HepG2 (cell line): ENCODE measurements around the gene LRRC34. TPM values are rescaled to one million over a fixed set of nuclear protein-coding genes. Genes with fewer than 3 reads are reported as not detected.

Experiments
- ARHGAP35 ChIP-seq: sonication (generic); formaldehyde crosslinking; IDR thresholded peaks from 2 replicates; pipeline ENCODE4 v1.9.0; 2022; ENCODE audit warnings: mild to moderate bottlenecking, inconsistent platforms, moderate library complexity, missing genetic modification reagents, borderline replicate concordance
- CAMTA2 ChIP-seq: sonication (generic); formaldehyde crosslinking; IDR thresholded peaks from 2 replicates; pipeline ENCODE4 v1.4.0; 2020; ENCODE audit warnings: mild to moderate bottlenecking, missing genetic modification reagents, borderline replicate concordance
- CCDC6 ChIP-seq: sonication (generic); formaldehyde crosslinking; IDR thresholded peaks from 2 replicates; pipeline ENCODE4 v1.8.1; 2022; ENCODE audit warnings: mild to moderate bottlenecking, missing genetic modification reagents, moderate library complexity
- CENPT ChIP-seq: sonication (generic); formaldehyde crosslinking; IDR thresholded peaks from 2 replicates; pipeline ENCODE4 v1.8.0; 2022; ENCODE audit warnings: low read depth, mild to moderate bottlenecking, moderate library complexity, missing genetic modification reagents
- FOXK1 ChIP-seq: sonication (generic); formaldehyde crosslinking; IDR thresholded peaks from 2 replicates; pipeline ENCODE4 v1.4.0; 2020; ENCODE audit warnings: low read depth, missing genetic modification reagents, borderline replicate concordance
- GFI1 ChIP-seq: sonication (generic); formaldehyde crosslinking; IDR thresholded peaks from 2 replicates; pipeline ENCODE4 v1.5.0; 2020; ENCODE audit warnings: missing genetic modification reagents, mild to moderate bottlenecking, borderline replicate concordance
- HDAC2 ChIP-seq: sonication (generic); formaldehyde crosslinking; IDR thresholded peaks from 2 replicates; pipeline ENCODE4 v1.4.0; 2020; ENCODE audit warnings: missing genetic modification reagents
- NFRKB ChIP-seq: fragments of 450-650 bp; IDR thresholded peaks from 2 replicates; pipeline ENCODE4 v1.6.1; 2017
- PHF21A ChIP-seq: sonication (generic); formaldehyde crosslinking; IDR thresholded peaks from 2 replicates; pipeline ENCODE4 v1.5.0; 2020; ENCODE audit warnings: mild to moderate bottlenecking, missing genetic modification reagents
- SPEN ChIP-seq: sonication (generic); formaldehyde crosslinking; IDR thresholded peaks from 2 replicates; pipeline ENCODE4 v1.5.1; 2020; ENCODE audit warnings: low read depth, mild to moderate bottlenecking, missing genetic modification reagents
- TARDBP ChIP-seq: sonication (generic); formaldehyde crosslinking; IDR thresholded peaks from 2 replicates; pipeline ENCODE4 v1.8.0; 2022; ENCODE audit warnings: mild to moderate bottlenecking, missing genetic modification reagents
- TBL1XR1 ChIP-seq: fragments of 150-350 bp; IDR thresholded peaks from 2 replicates; pipeline ENCODE4 v1.6.1; 2014; ENCODE audit warnings: borderline replicate concordance, low read length; ENCODE audit not compliant: partially characterized antibody
- XRCC5 ChIP-seq: fragments of 200-400 bp; formaldehyde crosslinking; optimal IDR thresholded peaks from 2 replicates; pipeline ENCODE3; 2017; ENCODE audit warnings: mild to moderate bottlenecking, low read length
- ZFAT ChIP-seq: sonication (generic); formaldehyde crosslinking; conservative IDR thresholded peaks from 2 replicates; pipeline ENCODE4 v1.8.1; 2023; ENCODE audit warnings: missing genetic modification reagents, inconsistent platforms
- ZNF24 ChIP-seq: fragments of 450-650 bp; IDR thresholded peaks from 2 replicates; pipeline ENCODE4 v1.6.1; 2017; ENCODE audit warnings: antibody characterized with exemption, mild to moderate bottlenecking
- ZNF317 ChIP-seq: sonication (generic); formaldehyde crosslinking; IDR thresholded peaks from 2 replicates; pipeline ENCODE4 v1.5.0; 2020; ENCODE audit warnings: mild to moderate bottlenecking, missing genetic modification reagents
- ZNF446 ChIP-seq: sonication (generic); formaldehyde crosslinking; IDR thresholded peaks from 2 replicates; pipeline ENCODE4 v1.5.0; 2020; ENCODE audit warnings: mild to moderate bottlenecking, missing genetic modification reagents
- ZNF451 ChIP-seq: sonication (generic); formaldehyde crosslinking; IDR thresholded peaks from 2 replicates; pipeline ENCODE4 v1.5.0; 2020; ENCODE audit warnings: mild to moderate bottlenecking, missing genetic modification reagents
- ZNF839 ChIP-seq: sonication (generic); formaldehyde crosslinking; IDR thresholded peaks from 2 replicates; pipeline ENCODE4 v1.4.0; 2020; ENCODE audit warnings: missing genetic modification reagents, mild to moderate bottlenecking, borderline replicate concordance
- polyA plus RNA-seq, 8 experiments: library from polyadenylated mRNA; depleted of rRNA in 3 of 8; stranded (reverse) in 7 of 8; unstranded in 1 of 8; fragments of >200 nt; fragmentation: Illumina TruSeq in 4 of 8; extraction: Trizol in 4 of 8; gene quantifications; 2 replicates each; pipeline versions ENCODE4 v1.2.1 to v1.2.3, GENCODE V29; 2011 to 2016; ENCODE audit warnings: low read depth in 4 of 8, missing spikeins in 1 of 8, mixed read lengths in 1 of 8; ENCODE audit not compliant: insufficient read depth in 1 of 8
- total RNA-seq, 5 experiments: library from RNA; depleted of rRNA; stranded (reverse); fragments of >200 nt; fragmentation: Illumina TruSeq; extraction: Trizol; gene quantifications; 2 replicates each; pipeline ENCODE4 v1.2.3, GENCODE V29; 2016; ENCODE audit warnings: low read depth in 1 of 5
- TF ChIP-seq, protein P1 (sequence below): sonication (generic); formaldehyde crosslinking; IDR thresholded peaks from 2 replicates; pipeline ENCODE4 v1.4.0; 2020; ENCODE audit warnings: missing genetic modification reagents, borderline replicate concordance
- TF ChIP-seq, protein P2 (sequence below): sonication (generic); formaldehyde crosslinking; IDR thresholded peaks from 2 replicates; pipeline ENCODE4 v1.9.0; 2021; ENCODE audit warnings: missing genetic modification reagents, borderline replicate concordance
- TF ChIP-seq, protein P3 (sequence below): sonication (generic); formaldehyde crosslinking; IDR thresholded peaks from 2 replicates; pipeline ENCODE4 v1.4.0; 2020; ENCODE audit warnings: missing genetic modification reagents
- TF ChIP-seq, protein P4 (sequence below): IDR thresholded peaks from 2 replicates; pipeline ENCODE4 v1.6.1; 2018; ENCODE audit warnings: missing genetic modification reagents

LRRC34 gene
- total and polyA plus RNA-seq, 2 of the 13 experiments (the other 11 are each of a cell fraction or from before 2014, with no cell fraction given), result not detected

DNA sequence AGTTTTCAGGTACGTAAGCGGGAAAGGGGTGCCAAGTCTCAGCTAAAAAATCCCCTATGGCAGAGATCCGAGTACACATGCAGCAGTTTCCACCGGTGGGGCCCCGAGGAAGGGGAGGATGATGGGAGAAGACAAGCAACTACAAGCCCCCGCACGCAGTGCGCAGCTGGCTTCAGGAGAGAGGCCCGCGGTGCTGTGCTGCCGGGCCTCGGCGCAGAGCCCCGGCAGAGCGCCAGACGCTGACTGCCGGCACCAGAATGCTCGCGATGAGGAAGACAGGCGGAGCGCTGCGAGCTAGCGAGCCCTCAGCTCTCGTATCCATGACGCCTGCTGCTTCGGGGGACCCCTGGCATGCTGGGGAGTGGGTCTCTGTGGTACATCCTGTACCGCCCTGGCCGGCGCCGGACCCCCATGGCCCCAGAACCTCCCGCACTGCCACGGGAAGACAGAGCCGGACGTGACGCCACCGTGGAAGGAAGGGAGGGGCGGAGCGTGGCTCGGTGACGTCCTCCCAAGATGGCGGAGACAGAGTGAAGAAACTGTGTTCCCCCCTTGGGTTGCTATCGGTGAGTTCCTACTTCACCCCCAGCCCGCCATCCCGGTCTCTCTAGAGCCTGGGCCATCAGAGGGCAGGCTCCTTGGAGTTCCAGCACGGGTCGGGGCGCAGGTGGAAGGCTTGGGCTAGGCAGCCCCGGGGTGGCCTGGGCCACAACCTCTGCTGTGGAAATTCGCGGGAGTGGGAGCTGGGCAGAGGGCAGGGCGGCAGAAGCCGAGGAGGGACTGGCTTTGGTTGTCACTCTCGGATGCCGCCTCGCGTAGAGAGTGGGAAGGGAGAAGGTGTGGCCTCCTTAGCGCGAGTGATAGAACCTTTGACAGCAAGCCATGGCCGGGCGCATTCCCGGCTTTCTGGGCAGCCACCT is 39.5 kb downstream of the LRRC34 start, which contains the start of gene MYNN (continued):
- TF ChIP-seq PHF21A (CRISPR knock-in tag), result no peak
- TF ChIP-seq CAMTA2 (CRISPR knock-in tag), result peak; percentile 89
- peak; percentile 56; the same call in 1 of the 2 replicates for TF ChIP-seq GFI1
- peak; percentile 65; the same call in 1 of the 2 replicates for TF ChIP-seq CCDC6 (CRISPR knock-in tag)
- peak; percentile 25 for TF ChIP-seq TBL1XR1
- TF ChIP-seq ZFAT, result 0 out of 2 replicates have a peak, but pooled peaks have one; percentile 74
- TF ChIP-seq TARDBP, result peak; percentile 14; the same call in 1 of the 2 replicates
- TF ChIP-seq, protein P1, sequence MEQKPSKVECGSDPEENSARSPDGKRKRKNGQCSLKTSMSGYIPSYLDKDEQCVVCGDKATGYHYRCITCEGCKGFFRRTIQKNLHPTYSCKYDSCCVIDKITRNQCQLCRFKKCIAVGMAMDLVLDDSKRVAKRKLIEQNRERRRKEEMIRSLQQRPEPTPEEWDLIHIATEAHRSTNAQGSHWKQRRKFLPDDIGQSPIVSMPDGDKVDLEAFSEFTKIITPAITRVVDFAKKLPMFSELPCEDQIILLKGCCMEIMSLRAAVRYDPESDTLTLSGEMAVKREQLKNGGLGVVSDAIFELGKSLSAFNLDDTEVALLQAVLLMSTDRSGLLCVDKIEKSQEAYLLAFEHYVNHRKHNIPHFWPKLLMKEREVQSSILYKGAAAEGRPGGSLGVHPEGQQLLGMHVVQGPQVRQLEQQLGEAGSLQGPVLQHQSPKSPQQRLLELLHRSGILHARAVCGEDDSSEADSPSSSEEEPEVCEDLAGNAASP, result peak; percentile 45
- TF ChIP-seq NFRKB, result no peak
- 0 out of 2 replicates have a peak, but pooled peaks have one; percentile 39 for TF ChIP-seq ZNF839 (CRISPR knock-in tag)
- peak; percentile 56 for TF ChIP-seq XRCC5
- no peak for TF ChIP-seq ZNF24
- TF ChIP-seq SPEN (CRISPR knock-in tag), result peak; percentile 78
- TF ChIP-seq, protein P2, sequence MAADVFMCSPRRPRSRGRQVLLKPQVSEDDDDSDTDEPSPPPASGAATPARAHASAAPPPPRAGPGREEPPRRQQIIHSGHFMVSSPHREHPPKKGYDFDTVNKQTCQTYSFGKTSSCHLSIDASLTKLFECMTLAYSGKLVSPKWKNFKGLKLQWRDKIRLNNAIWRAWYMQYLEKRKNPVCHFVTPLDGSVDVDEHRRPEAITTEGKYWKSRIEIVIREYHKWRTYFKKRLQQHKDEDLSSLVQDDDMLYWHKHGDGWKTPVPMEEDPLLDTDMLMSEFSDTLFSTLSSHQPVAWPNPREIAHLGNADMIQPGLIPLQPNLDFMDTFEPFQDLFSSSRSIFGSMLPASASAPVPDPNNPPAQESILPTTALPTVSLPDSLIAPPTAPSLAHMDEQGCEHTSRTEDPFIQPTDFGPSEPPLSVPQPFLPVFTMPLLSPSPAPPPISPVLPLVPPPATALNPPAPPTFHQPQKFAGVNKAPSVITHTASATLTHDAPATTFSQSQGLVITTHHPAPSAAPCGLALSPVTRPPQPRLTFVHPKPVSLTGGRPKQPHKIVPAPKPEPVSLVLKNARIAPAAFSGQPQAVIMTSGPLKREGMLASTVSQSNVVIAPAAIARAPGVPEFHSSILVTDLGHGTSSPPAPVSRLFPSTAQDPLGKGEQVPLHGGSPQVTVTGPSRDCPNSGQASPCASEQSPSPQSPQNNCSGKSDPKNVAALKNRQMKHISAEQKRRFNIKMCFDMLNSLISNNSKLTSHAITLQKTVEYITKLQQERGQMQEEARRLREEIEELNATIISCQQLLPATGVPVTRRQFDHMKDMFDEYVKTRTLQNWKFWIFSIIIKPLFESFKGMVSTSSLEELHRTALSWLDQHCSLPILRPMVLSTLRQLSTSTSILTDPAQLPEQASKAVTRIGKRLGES (CRISPR knock-in tag), result peak; percentile 73; the same call in 1 of the 2 replicates
- no peak; the same call in 1 of the 2 replicates for TF ChIP-seq ZNF451 (CRISPR knock-in tag)
- TF ChIP-seq, protein P3, sequence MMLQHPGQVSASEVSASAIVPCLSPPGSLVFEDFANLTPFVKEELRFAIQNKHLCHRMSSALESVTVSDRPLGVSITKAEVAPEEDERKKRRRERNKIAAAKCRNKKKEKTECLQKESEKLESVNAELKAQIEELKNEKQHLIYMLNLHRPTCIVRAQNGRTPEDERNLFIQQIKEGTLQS (CRISPR knock-in tag), result no peak; the same call in 1 of the 2 replicates
- peak; percentile 81; the same call in 1 of the 2 replicates for TF ChIP-seq ARHGAP35 (CRISPR knock-in tag)
- TF ChIP-seq ZNF446 (CRISPR knock-in tag), result peak; percentile 94
- peak; percentile 73; the same call in 1 of the 2 replicates for TF ChIP-seq CENPT (CRISPR knock-in tag)
- peak; percentile 55; the same call in 1 of the 2 replicates for TF ChIP-seq FOXK1
- TF ChIP-seq, protein P4, sequence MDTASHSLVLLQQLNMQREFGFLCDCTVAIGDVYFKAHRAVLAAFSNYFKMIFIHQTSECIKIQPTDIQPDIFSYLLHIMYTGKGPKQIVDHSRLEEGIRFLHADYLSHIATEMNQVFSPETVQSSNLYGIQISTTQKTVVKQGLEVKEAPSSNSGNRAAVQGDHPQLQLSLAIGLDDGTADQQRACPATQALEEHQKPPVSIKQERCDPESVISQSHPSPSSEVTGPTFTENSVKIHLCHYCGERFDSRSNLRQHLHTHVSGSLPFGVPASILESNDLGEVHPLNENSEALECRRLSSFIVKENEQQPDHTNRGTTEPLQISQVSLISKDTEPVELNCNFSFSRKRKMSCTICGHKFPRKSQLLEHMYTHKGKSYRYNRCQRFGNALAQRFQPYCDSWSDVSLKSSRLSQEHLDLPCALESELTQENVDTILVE (CRISPR knock-in tag), result peak; percentile 58; the same call in 1 of the 2 replicates
- TF ChIP-seq ZNF317 (CRISPR knock-in tag), result peak; percentile 85
- TF ChIP-seq HDAC2 (CRISPR knock-in tag), result peak; percentile 78
